Measurements from ENCODE around the gene ZC3H7A.

The ZC3H7A gene

GRCh38 chr16:11747949-11748403, 49.1 kb downstream of the ZC3H7A start:
- Mint-ChIP-seq H3K36me3 (ENCODE audit: low read depth) (peaks cover 36% of the 10 kb centered on the region), H3K4me3 (no peak overlapping the region), H3K9me3 (no peaks in the 10 kb centered on the region), H3K27me3 (ENCODE audit: low read depth, poor library complexity) (no peaks in the 10 kb centered on the region), H3K27ac (peak overlapping the region; percentile 62), H3K4me1 (peaks cover 17% of the 10 kb centered on the region)
- DNase-seq, result no peak
- TF ChIP-seq, protein P1, sequence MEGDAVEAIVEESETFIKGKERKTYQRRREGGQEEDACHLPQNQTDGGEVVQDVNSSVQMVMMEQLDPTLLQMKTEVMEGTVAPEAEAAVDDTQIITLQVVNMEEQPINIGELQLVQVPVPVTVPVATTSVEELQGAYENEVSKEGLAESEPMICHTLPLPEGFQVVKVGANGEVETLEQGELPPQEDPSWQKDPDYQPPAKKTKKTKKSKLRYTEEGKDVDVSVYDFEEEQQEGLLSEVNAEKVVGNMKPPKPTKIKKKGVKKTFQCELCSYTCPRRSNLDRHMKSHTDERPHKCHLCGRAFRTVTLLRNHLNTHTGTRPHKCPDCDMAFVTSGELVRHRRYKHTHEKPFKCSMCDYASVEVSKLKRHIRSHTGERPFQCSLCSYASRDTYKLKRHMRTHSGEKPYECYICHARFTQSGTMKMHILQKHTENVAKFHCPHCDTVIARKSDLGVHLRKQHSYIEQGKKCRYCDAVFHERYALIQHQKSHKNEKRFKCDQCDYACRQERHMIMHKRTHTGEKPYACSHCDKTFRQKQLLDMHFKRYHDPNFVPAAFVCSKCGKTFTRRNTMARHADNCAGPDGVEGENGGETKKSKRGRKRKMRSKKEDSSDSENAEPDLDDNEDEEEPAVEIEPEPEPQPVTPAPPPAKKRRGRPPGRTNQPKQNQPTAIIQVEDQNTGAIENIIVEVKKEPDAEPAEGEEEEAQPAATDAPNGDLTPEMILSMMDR (IDR thresholded peaks at IDR 0.05), result no peak

DNA sequence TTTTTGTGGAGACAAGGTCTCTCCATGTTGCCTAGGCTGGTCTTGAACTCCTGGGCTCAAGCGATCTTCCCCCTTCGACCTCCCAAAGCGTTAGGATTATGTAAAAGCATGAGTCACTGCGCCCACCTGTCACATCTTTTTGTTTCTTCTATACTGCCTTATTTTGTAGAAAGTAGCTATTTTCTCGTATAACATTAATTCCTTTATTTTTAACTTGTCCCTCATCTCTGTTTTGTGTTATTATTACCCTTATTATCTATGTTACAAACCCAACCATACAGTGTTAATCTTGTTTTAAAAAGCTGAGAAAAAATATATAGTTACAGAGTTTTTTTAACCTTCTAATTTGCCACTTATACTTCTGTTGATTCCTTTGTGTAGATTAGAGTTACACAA, 53.0 kb downstream of the ZC3H7A start:
- H3K4me1 Mint-ChIP-seq, result peaks cover 42% of the 10 kb centered on the region
- peaks cover 19% of the 10 kb centered on the region for H3K36me3 Mint-ChIP-seq (ENCODE audit: low read depth)
- H3K27ac Mint-ChIP-seq, result no peak overlapping the region
- H3K27me3 Mint-ChIP-seq (ENCODE audit: low read depth, poor library complexity), result no peaks in the 10 kb centered on the region
- no peaks in the 10 kb centered on the region for H3K9me3 Mint-ChIP-seq
- TF ChIP-seq, protein P1 (IDR thresholded peaks at IDR 0.05), result no peak
- no peak for DNase-seq
- H3K4me3 Mint-ChIP-seq, result peak overlapping the region; percentile 82

- H3K36me3 Mint-ChIP-seq (ENCODE audit: low read depth), result peaks cover 20% of the 10 kb centered on the region
- peak overlapping the region; percentile 82 for H3K4me3 Mint-ChIP-seq
- TF ChIP-seq, protein P1 (IDR thresholded peaks at IDR 0.05), result no peak
- H3K9me3 Mint-ChIP-seq, result no peaks in the 10 kb centered on the region
- DNase-seq, result no peak
- H3K27me3 Mint-ChIP-seq (ENCODE audit: low read depth, poor library complexity), result no peaks in the 10 kb centered on the region
- H3K27ac Mint-ChIP-seq, result peak overlapping the region; percentile 75
- H3K4me1 Mint-ChIP-seq, result peaks cover 42% of the 10 kb centered on the region
Observed at GRCh38 chr16:11743308-11744074, 53.6 kb downstream of the ZC3H7A start.

GRCh38 chr16:11742536-11743307, 54.3 kb downstream of the ZC3H7A start, which contains the start of gene TXNDC11:
Gene TXNDC11 (minus strand): TSS chr16:11742857. CDS start chr16:11742730, 127 bp downstream.
- DNase-seq, result peak; percentile 99
- Mint-ChIP-seq H3K27ac (peak within 1 kb of the TSS; percentile 96), H3K36me3 (ENCODE audit: low read depth) (peaks cover 24% of the 10 kb centered on the region), H3K4me3 (peak within 1 kb of the TSS; percentile 98), H3K27me3 (ENCODE audit: low read depth, poor library complexity) (no peaks in the 10 kb centered on the region), H3K4me1 (peaks cover 45% of the 10 kb centered on the region), H3K9me3 (no peaks in the 10 kb centered on the region)
- TF ChIP-seq, protein P1 (IDR thresholded peaks at IDR 0.05), result no peak

- Mint-ChIP-seq H3K27ac (peak overlapping the region; percentile 96), H3K27me3 (ENCODE audit: low read depth, poor library complexity) (no peaks in the 10 kb centered on the region), H3K9me3 (no peaks in the 10 kb centered on the region), H3K4me1 (peaks cover 45% of the 10 kb centered on the region), H3K4me3 (peak overlapping the region; percentile 98), H3K36me3 (ENCODE audit: low read depth) (peaks cover 28% of the 10 kb centered on the region)
- no peak for DNase-seq
- TF ChIP-seq, protein P1 (IDR thresholded peaks at IDR 0.05), result no peak
Observed at GRCh38 chr16:11742093-11742535, 54.9 kb downstream of the ZC3H7A start.

Measured in nephron progenitor cell (in vitro differentiated cells).